Loucy (cell line): ENCODE results near the gene ANKRD6.

Experiments
- H2AFZ ChIP-seq: fragments of 200-600 bp; sonication (generic); 2 replicates; pipeline ENCODE4 v1.6.0; 2016; ENCODE audit warnings: antibody characterized with exemption, mild to moderate bottlenecking, low read length, moderate library complexity
- H3F3A ChIP-seq: fragments of 200-600 bp; 2 replicates; pipeline ENCODE4 v1.6.0; 2016; ENCODE audit warnings: antibody characterized with exemption, low read depth, mild to moderate bottlenecking
- H3K27me3 ChIP-seq: fragments of 200-600 bp; sonication (generic); 2 replicates; pipeline ENCODE4 v1.6.1; 2014; ENCODE audit warnings: low read length, mild to moderate bottlenecking; ENCODE audit not compliant: insufficient read depth, poor library complexity, severe bottlenecking
- H3K36me3 ChIP-seq: fragments of 200-600 bp; sonication (generic); 2 replicates; pipeline ENCODE4 v1.6.1; 2016; ENCODE audit warnings: low read length; ENCODE audit not compliant: insufficient read depth
- H3K4me1 ChIP-seq: fragments of 200-600 bp; sonication (generic); 2 replicates; pipeline ENCODE4 v1.5.1; 2014; ENCODE audit warnings: low read length, mild to moderate bottlenecking; ENCODE audit not compliant: insufficient read depth, poor library complexity, severe bottlenecking
- H3K4me2 ChIP-seq: fragments of 200-600 bp; sonication (generic); 2 replicates; pipeline ENCODE4 v1.6.0; 2014; ENCODE audit warnings: antibody characterized with exemption, low read length, low read depth, mild to moderate bottlenecking; ENCODE audit not compliant: poor library complexity, severe bottlenecking
- H3K4me3 ChIP-seq: fragments of 200-600 bp; sonication (generic); 2 replicates; pipeline ENCODE4 v1.5.1; 2014; ENCODE audit warnings: low read length, mild to moderate bottlenecking, mixed read lengths; ENCODE audit not compliant: poor library complexity, severe bottlenecking
- H3K79me2 ChIP-seq: fragments of 200-600 bp; sonication (generic); 2 replicates; pipeline ENCODE4 v1.6.1; 2014; ENCODE audit warnings: low read length; ENCODE audit not compliant: insufficient read depth
- H3K9ac ChIP-seq: fragments of 200-600 bp; sonication (generic); 2 replicates; pipeline ENCODE4 v1.6.0; 2014; ENCODE audit warnings: mild to moderate bottlenecking, low read depth, low read length, moderate library complexity; ENCODE audit not compliant: poor library complexity, severe bottlenecking
- H3K9me2 ChIP-seq: fragments of 200-600 bp; sonication (generic); replicated peaks from 2 replicates; pipeline ENCODE4 v1.6.1; 2016; ENCODE audit warnings: low read depth, low read length, mixed read lengths
- H3K9me3 ChIP-seq: fragments of 200-600 bp; sonication (generic); 2 replicates; pipeline ENCODE4 v1.6.1; 2014; ENCODE audit warnings: mild to moderate bottlenecking, antibody characterized with exemption, low read length, low read depth; ENCODE audit not compliant: insufficient read depth
- H4K20me1 ChIP-seq: fragments of 200-600 bp; sonication (generic); 2 replicates; pipeline ENCODE4 v1.6.0; 2014; ENCODE audit warnings: antibody characterized with exemption, low read length, mild to moderate bottlenecking; ENCODE audit not compliant: insufficient read depth, poor library complexity, severe bottlenecking
- CTCF ChIP-seq: fragments of 200-600 bp; sonication (generic); conservative IDR thresholded peaks from 2 replicates; pipeline ENCODE4 v1.5.1; 2014; ENCODE audit warnings: mild to moderate bottlenecking, antibody characterized with exemption, low read length
- EZH2phosphoT487 ChIP-seq: fragments of 200-600 bp; IDR thresholded peaks from 2 replicates; pipeline ENCODE4 v1.6.1; 2018; ENCODE audit warnings: antibody characterized with exemption, mild to moderate bottlenecking, moderate library complexity, borderline replicate concordance

ANKRD6 gene

DNA sequence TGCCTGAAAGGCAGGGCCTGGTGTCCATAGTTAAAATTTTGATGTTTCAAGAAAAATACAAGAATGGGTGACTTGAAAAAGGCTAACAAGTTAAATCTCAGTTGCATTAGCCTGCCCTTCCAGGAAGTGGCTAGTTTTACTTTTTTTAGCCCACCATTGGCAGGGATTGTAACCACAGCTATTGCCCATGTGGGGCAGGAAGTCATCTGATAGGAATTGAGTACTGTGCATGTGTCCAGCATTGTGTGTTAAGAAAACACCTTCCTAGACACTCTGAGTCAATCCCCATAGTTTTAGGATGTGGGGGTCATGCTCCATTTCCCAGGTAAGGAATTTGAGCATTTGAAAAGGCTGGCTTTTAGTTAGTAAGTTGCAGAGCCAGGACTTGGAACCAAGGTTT is 178.7 kb downstream of the ANKRD6 start:
- TF ChIP-seq CTCF (no peak), EZH2phosphoT487 (no peak)
- Histone ChIP-seq H3K36me3 (no peaks in the 10 kb centered on the region), H3K4me3 (no peak overlapping the region), H3K9me3 (no peaks in the 10 kb centered on the region), H2AFZ (no peak overlapping the region), H4K20me1 (no peaks in the 10 kb centered on the region), H3K79me2 (no peaks in the 10 kb centered on the region), H3K4me1 (peaks cover 8% of the 10 kb centered on the region), H3K27me3 (no peaks in the 10 kb centered on the region), H3K9ac (no peak overlapping the region), H3K4me2 (no peak overlapping the region), H3K9me2 (no peaks in the 10 kb centered on the region), H3F3A (no peaks in the 10 kb centered on the region)

DNA sequence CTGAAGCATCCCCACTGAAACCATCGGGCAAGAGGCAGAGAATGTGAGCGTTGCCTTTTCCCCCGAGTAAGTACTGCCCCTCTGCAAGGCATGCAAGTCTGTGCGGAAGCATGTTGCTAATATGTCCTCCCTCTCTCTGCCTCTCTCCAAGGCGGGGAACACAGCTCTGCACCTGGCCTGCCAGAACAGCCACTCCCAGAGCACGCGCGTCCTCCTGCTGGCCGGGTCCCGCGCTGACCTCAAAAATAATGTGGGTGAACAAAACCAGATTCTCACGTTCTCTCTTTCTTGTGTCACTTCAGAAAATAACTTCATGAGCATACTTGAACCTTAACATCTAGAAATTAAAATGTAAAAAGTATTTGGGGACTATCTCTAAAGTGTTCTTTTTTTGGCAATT is 179.2 kb downstream of the ANKRD6 start:
- no peak overlapping the region for H2AFZ ChIP-seq
- no peaks in the 10 kb centered on the region for H3K36me3 ChIP-seq
- H3K9me2 ChIP-seq: no peaks in the 10 kb centered on the region
- no peak overlapping the region for H3K4me3 ChIP-seq
- H3F3A ChIP-seq: no peaks in the 10 kb centered on the region
- H3K4me2 ChIP-seq: no peak overlapping the region
- TF ChIP-seq CTCF: no peak
- TF ChIP-seq EZH2phosphoT487: no peak
- no peaks in the 10 kb centered on the region for H4K20me1 ChIP-seq
- no peak overlapping the region for H3K9ac ChIP-seq
- no peaks in the 10 kb centered on the region for H3K27me3 ChIP-seq
- H3K9me3 ChIP-seq: no peaks in the 10 kb centered on the region
- H3K4me1 ChIP-seq: peaks cover 8% of the 10 kb centered on the region
- no peaks in the 10 kb centered on the region for H3K79me2 ChIP-seq

- H3F3A ChIP-seq: no peaks in the 10 kb centered on the region
- no peak overlapping the region for H2AFZ ChIP-seq
- no peaks in the 10 kb centered on the region for H3K79me2 ChIP-seq
- TF ChIP-seq EZH2phosphoT487 (no peak), CTCF (no peak)
- H3K36me3 ChIP-seq: no peaks in the 10 kb centered on the region
- no peaks in the 10 kb centered on the region for H3K9me3 ChIP-seq
- no peaks in the 10 kb centered on the region for H3K9me2 ChIP-seq
- peaks cover 8% of the 10 kb centered on the region for H3K4me1 ChIP-seq
- H3K4me2 ChIP-seq: no peak overlapping the region
- no peak overlapping the region for H3K9ac ChIP-seq
- no peak overlapping the region for H3K4me3 ChIP-seq
- no peaks in the 10 kb centered on the region for H4K20me1 ChIP-seq
- no peaks in the 10 kb centered on the region for H3K27me3 ChIP-seq
Observed at GRCh38 chr6:89613790-89614189, 180.8 kb downstream of the ANKRD6 start.
